NB4 (cell line): Measurements from ENCODE around the gene GSK3A.

Experiments
- DNase-seq: peaks from one replicate; pipeline ENCODE4 v3.0.0; 2010; ENCODE audit warnings: low read depth
- H3K4me3 ChIP-seq: one replicate; pipeline ENCODE4 v1.5.1; 2011; ENCODE audit warnings: mild to moderate bottlenecking, low read depth, low read length, moderate library complexity
- MAX ChIP-seq: IDR thresholded peaks from 2 replicates; pipeline ENCODE4 v1.6.1; 2011; ENCODE audit warnings: low read depth, low read length
- MYC ChIP-seq: IDR thresholded peaks from 2 replicates; pipeline ENCODE4 v1.6.1; 2011; ENCODE audit warnings: low read depth, low read length
- POLR2A ChIP-seq: IDR thresholded peaks from 2 replicates; pipeline ENCODE4 v1.6.1; 2011; ENCODE audit warnings: mild to moderate bottlenecking; ENCODE audit not compliant: insufficient read length; ENCODE audit errors: extremely low read depth
- TF ChIP-seq, protein P1 (sequence below): IDR thresholded peaks from one replicate; pipeline ENCODE4 v1.5.1; 2012; ENCODE audit warnings: low read depth, low read length

The GSK3A gene

GRCh38 chr19:42274065-42274682 is 31.8 kb upstream of the GSK3A start:
- no peak overlapping the region for H3K4me3 ChIP-seq
- no peak for DNase-seq
- TF ChIP-seq MAX = no peak
- no peak for TF ChIP-seq POLR2A
- TF ChIP-seq MYC = no peak
- TF ChIP-seq, protein P1, sequence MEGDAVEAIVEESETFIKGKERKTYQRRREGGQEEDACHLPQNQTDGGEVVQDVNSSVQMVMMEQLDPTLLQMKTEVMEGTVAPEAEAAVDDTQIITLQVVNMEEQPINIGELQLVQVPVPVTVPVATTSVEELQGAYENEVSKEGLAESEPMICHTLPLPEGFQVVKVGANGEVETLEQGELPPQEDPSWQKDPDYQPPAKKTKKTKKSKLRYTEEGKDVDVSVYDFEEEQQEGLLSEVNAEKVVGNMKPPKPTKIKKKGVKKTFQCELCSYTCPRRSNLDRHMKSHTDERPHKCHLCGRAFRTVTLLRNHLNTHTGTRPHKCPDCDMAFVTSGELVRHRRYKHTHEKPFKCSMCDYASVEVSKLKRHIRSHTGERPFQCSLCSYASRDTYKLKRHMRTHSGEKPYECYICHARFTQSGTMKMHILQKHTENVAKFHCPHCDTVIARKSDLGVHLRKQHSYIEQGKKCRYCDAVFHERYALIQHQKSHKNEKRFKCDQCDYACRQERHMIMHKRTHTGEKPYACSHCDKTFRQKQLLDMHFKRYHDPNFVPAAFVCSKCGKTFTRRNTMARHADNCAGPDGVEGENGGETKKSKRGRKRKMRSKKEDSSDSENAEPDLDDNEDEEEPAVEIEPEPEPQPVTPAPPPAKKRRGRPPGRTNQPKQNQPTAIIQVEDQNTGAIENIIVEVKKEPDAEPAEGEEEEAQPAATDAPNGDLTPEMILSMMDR = no peak

DNA sequence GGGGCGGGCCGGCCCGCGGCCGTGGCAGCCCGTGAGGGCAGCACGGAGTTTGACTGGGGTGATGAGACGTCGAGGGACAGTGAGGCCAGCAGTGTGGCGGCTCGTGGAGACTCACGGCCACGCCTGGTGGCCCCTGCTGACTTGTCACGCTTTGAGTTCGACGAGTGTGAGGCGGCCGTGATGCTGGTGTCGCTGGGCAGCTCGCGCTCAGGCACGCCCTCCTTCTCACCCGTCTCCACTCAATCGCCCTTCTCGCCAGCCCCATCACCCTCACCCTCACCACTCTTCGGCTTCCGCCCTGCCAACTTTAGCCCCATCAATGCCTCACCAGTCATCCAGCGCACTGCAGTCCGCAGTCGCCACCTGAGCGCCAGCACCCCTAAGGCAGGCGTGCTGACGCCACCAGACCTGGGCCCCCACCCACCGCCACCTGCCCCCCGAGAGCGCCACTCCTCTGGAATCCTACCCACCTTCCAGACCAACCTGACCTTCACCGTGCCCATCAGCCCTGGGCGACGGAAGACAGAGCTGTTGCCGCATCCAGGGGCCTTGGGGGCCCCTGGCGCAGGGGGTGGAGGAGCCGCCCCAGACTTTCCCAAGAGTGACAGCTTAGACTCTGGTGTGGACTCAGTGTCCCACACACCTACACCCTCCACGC is 31.1 kb upstream of the GSK3A start:
- TF ChIP-seq POLR2A (no peak), MAX (no peak), MYC (no peak)
- TF ChIP-seq, protein P1 = no peak
- no peak overlapping the region for H3K4me3 ChIP-seq
- DNase-seq = no peak

- DNase-seq = no peak
- H3K4me3 ChIP-seq = no peak overlapping the region
- TF ChIP-seq MYC (no peak), POLR2A (no peak)
- TF ChIP-seq, protein P1 = no peak
Measured at GRCh38 chr19:42272989-42273406, 30.6 kb upstream of the GSK3A start.

GRCh38 chr19:42272535-42272897 is 30.1 kb upstream of the GSK3A start:
- TF ChIP-seq MAX = no peak
- TF ChIP-seq, protein P1 = no peak
- TF ChIP-seq POLR2A = no peak
- TF ChIP-seq MYC = no peak

GRCh38 chr19:42271861-42272534 is 29.6 kb upstream of the GSK3A start:
- TF ChIP-seq, protein P1 = no peak
- TF ChIP-seq POLR2A = no peak
- TF ChIP-seq MYC = no peak
- TF ChIP-seq MAX = no peak

More at GRCh38 chr19:42272535-42272897, 30.1 kb upstream of the GSK3A start:
- DNase-seq = no peak
- H3K4me3 ChIP-seq = no peak overlapping the region

More at GRCh38 chr19:42271861-42272534, 29.6 kb upstream of the GSK3A start:
- DNase-seq = no peak
- H3K4me3 ChIP-seq = no peak overlapping the region
